Muscle of leg (tissue), 16 donors: ENCODE measurements around the gene CLDN12. TPM values are rescaled to one million over a fixed set of nuclear protein-coding genes. Genes with fewer than 3 reads are reported as not detected.

Source experiments
- DNase-seq: peaks from one replicate; pipeline ENCODE4 v3.0.0; 2013
- H3K27ac ChIP-seq: one replicate; pipeline ENCODE4 v1.5.1; 2013; ENCODE audit warnings: mild to moderate bottlenecking, low read length, control low read depth
- H3K27me3 ChIP-seq: one replicate; pipeline ENCODE4 v1.6.1; 2013; ENCODE audit warnings: low read length; ENCODE audit not compliant: control insufficient read depth, insufficient read depth
- H3K36me3 ChIP-seq: one replicate; pipeline ENCODE4 v1.6.1; 2013; ENCODE audit warnings: low read length; ENCODE audit not compliant: control insufficient read depth, insufficient read depth
- H3K4me1 ChIP-seq: one replicate; pipeline ENCODE4 v1.6.1; 2013; ENCODE audit warnings: low read length; ENCODE audit not compliant: control insufficient read depth, insufficient read depth
- H3K4me3 ChIP-seq: one replicate; pipeline ENCODE4 v1.5.1; 2013; ENCODE audit warnings: low read length, control low read depth
- H3K9me3 ChIP-seq: replicated peaks from 2 replicates; pipeline ENCODE4 v1.6.1; 2013; ENCODE audit warnings: low read depth, low read length; ENCODE audit not compliant: control insufficient read depth
- WGBS: methylation state at CpG from one replicate; pipeline ENCODE4 v1.1.5; 2013; ENCODE audit warnings: missing lambda C conversion rate; ENCODE audit not compliant: insufficient coverage; 5-methylcytosine and 5-hydroxymethylcytosine counted together
- long read RNA-seq, 11 donors: transcript quantifications; one replicate each; lab custom pipeline, GENCODE V29; 2026
- polyA plus RNA-seq, 8 donors: library from polyadenylated mRNA; unstranded; fragments of 120-200 nt; gene quantifications; one replicate each; pipeline versions ENCODE4 v1.2.1 to v1.2.3, GENCODE V29; 2013; ENCODE audit warnings: inconsistent platforms in 1 of 8, low replicate concordance in 1 of 8; ENCODE audit not compliant: insufficient read length in 8 of 8, insufficient read depth in 1 of 8
- total RNA-seq: library from RNA; stranded (reverse); fragments of 120-200 nt; gene quantifications from one replicate; pipeline ENCODE4 v1.2.4, GENCODE V29; 2013

Gene CLDN12
- total RNA-seq (18.7 TPM), polyA plus RNA-seq (10 to 100 TPM; 15.2 to 20.6 (median 18.3) TPM)
- long read RNA-seq, donor 1, partial matches to known transcripts: 0 of 1 reads
- long read RNA-seq, donor 1, other reads (novel, unspliced or antisense): 0 of 1 reads
- long read RNA-seq, donor 2, partial matches to known transcripts: 0 of 1 reads
- long read RNA-seq, donor 2, other reads (novel, unspliced or antisense): 0 of 1 reads
- long read RNA-seq, donor 3, partial matches to known transcripts: 0 of 3 reads
- long read RNA-seq, donor 3, other reads (novel, unspliced or antisense): 0 of 3 reads
- long read RNA-seq, donor 4, partial matches to known transcripts: 0 of 2 reads
- long read RNA-seq, donor 4, other reads (novel, unspliced or antisense): 0 of 2 reads
- long read RNA-seq, donor 5, transcript CLDN12-201 (3 exons, 3,565 nt): major isoform, 20 of 23 reads
- long read RNA-seq, donor 5, partial matches to known transcripts: 0 of 23 reads
- long read RNA-seq, donor 5, other reads (novel, unspliced or antisense): 0 of 23 reads
- long read RNA-seq, donor 6, partial matches to known transcripts: 0 of 3 reads
- long read RNA-seq, donor 6, other reads (novel, unspliced or antisense): 0 of 3 reads
- long read RNA-seq, donor 7, transcript CLDN12-201 (3 exons, 3,565 nt): major isoform, 6 of 10 reads
- long read RNA-seq, donor 7, partial matches to known transcripts: 0 of 10 reads
- long read RNA-seq, donor 7, other reads (novel, unspliced or antisense): 0 of 10 reads
- long read RNA-seq, donor 8, partial matches to known transcripts: 0 of 3 reads
- long read RNA-seq, donor 8, other reads (novel, unspliced or antisense): 0 of 3 reads
- long read RNA-seq, donor 9, transcript CLDN12-201 (3 exons, 3,565 nt): major isoform, 5 of 5 reads
- long read RNA-seq, donor 9, partial matches to known transcripts: 0 of 5 reads
- long read RNA-seq, donor 9, other reads (novel, unspliced or antisense): 0 of 5 reads
- long read RNA-seq, donor 10, transcript CLDN12-201 (3 exons, 3,565 nt): major isoform, 5 of 8 reads
- long read RNA-seq, donor 10, partial matches to known transcripts: 0 of 8 reads
- long read RNA-seq, donor 10, other reads (novel, unspliced or antisense): 0 of 8 reads
- long read RNA-seq, donor 11, partial matches to known transcripts: 0 of 4 reads
- long read RNA-seq, donor 11, other reads (novel, unspliced or antisense): 0 of 4 reads

DNA sequence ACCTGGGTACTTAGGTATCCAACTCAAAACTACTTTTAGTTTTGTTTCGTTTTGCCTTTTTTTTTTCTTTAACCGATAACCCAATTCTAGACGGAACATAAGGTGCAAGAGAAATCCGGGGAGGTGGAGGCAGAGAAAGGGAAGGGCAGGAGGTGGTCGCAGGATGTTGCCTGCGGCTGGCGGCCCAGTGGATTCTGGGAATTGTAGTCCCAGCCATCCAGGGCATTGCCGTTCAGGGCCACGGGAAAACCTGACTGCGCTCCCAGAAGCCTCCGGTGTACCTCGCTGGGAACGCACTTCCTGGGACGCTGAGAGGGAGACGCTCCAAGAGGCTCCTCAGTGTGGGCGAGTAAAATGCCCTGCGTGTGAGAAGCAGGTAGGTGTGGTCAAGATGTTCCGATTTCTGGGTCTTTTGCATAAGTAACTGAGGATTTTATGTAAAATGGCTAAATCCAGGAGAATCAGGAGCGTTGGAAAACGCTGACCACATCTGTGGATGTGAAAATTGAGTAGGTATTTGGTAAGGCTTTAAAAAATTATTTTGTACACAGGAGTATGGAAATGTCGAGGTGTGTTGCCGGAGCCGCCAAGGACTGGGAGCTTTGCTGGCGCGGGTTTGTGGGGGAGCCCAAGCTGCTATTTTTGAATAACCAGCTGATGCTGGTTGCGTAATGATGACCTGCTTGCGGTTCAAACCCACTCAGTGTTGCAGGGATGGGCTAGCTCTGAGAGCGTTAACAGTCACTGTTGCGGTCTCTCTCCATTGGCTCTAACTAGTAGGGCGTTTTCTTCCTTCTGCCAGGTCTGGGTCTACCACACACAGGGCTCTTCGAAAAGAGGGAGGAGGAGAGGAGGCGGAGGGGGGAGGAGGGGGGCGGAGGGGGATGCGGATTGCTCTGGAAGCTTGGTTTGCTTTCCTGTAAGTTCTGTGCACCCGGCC lies at the start of gene CLDN12:
Gene CLDN12 (plus strand): TSS at position 288 of the 940 bp plus-strand sequence. CDS start 9,216 bp downstream, outside the sequence.
- Histone ChIP-seq H3K36me3 (peaks cover 16% of the 10 kb centered on the region), H3K27ac (peak within 1 kb of the TSS; percentile 98), H3K4me3 (peak within 1 kb of the TSS; percentile 96), H3K9me3 (no peaks in the 10 kb centered on the region), H3K4me1 (no peaks in the 10 kb centered on the region), H3K27me3 (no peaks in the 10 kb centered on the region)
- WGBS: 0% methylated on average over 25 of the region's 35 CpGs
- DNase-seq: peak; percentile 95

- DNase-seq: no peak
- Histone ChIP-seq H3K4me1 (no peaks in the 10 kb centered on the region), H3K4me3 (no peak overlapping the region), H3K27ac (no peak overlapping the region), H3K9me3 (peaks cover 2% of the 10 kb centered on the region), H3K27me3 (no peaks in the 10 kb centered on the region), H3K36me3 (peaks cover 10% of the 10 kb centered on the region)
- WGBS: no CpG with 5 or more reads among the region's 1 CpG
These were observed 19.8 kb upstream of the CLDN12 start for GRCh38 chr7:90383422-90383821.

GRCh38 chr7:90383861-90384260 lies 19.4 kb upstream of the CLDN12 start:
- 100% methylated on average over 1 of the region's 3 CpGs for WGBS
- H3K9me3 ChIP-seq: peaks cover 2% of the 10 kb centered on the region
- H3K36me3 ChIP-seq: peaks cover 8% of the 10 kb centered on the region
- H3K27me3 ChIP-seq: no peaks in the 10 kb centered on the region
- no peak for DNase-seq
- H3K4me3 ChIP-seq: no peak overlapping the region
- no peaks in the 10 kb centered on the region for H3K4me1 ChIP-seq
- H3K27ac ChIP-seq: no peak overlapping the region

DNA sequence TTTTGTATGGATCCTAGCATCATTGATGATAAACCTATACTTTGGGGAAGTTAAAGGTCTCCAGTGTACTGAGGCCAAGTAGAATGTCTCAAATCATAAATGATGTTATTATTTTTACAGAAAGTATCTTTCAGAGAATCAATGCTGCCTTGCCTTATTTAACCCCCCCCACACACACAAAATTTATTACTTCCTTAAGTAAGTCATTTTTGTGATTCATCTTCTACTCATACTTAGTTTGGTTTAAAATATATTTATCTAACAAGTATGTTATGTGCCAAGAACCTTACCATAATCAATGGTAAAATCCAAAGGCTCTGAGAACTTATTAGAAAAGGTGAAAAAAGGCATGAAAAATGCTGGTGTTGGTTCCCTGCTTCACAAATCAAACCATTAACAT lies 18.8 kb upstream of the CLDN12 start:
- H3K27me3 ChIP-seq: no peaks in the 10 kb centered on the region
- H3K4me1 ChIP-seq: no peaks in the 10 kb centered on the region
- H3K27ac ChIP-seq: no peak overlapping the region
- H3K4me3 ChIP-seq: no peak overlapping the region
- DNase-seq: no peak
- peaks cover 3% of the 10 kb centered on the region for H3K36me3 ChIP-seq
- peaks cover 2% of the 10 kb centered on the region for H3K9me3 ChIP-seq

DNA sequence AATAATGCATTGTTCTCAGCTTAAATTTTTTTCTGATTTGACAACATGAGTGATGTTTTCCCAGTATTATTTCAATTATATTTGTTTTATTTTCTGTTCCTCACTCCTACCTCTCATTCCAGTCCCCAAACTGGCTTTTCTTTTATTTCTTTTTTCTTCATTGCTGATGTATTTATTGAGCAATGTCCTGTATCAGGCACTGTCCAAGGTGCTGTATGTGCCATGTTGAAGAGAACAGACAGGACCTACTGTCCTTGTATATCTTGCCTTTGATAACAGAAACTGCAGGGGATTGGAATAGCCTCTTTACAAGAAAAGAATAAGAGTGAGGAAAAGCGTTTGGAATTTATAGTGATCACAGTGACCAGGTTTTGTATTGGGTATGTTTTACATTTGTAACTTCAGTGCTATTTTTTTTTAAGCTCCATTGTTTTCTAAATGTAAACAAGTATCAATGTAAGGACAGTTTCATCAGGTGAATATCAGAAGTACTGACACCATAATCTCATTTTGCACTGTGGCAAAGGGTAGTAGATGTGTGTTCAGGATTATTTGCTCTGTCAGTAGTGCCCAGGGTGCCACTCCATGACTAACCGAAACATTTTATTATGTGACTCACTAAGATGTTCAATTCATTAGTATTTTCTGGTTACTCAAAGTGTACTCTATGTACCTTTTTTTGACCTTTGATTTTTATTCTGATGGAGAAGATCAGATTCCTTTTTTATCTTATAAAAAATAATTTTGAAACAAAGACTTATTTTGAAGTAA lies 15.6 kb upstream of the CLDN12 start:
- Histone ChIP-seq H3K4me1 (no peaks in the 10 kb centered on the region), H3K4me3 (no peak overlapping the region), H3K27ac (no peak overlapping the region), H3K36me3 (no peaks in the 10 kb centered on the region), H3K9me3 (peaks cover 2% of the 10 kb centered on the region), H3K27me3 (no peaks in the 10 kb centered on the region)
- no CpG with 5 or more reads among the region's 2 CpGs for WGBS
- no peak for DNase-seq

GRCh38 chr7:90390926-90391325 lies 12.3 kb upstream of the CLDN12 start:
- H3K27ac ChIP-seq: no peak overlapping the region
- H3K4me1 ChIP-seq: no peaks in the 10 kb centered on the region
- H3K36me3 ChIP-seq: no peaks in the 10 kb centered on the region
- H3K9me3 ChIP-seq: peaks cover 4% of the 10 kb centered on the region
- H3K27me3 ChIP-seq: no peaks in the 10 kb centered on the region
- H3K4me3 ChIP-seq: no peak overlapping the region
- DNase-seq: no peak

DNA sequence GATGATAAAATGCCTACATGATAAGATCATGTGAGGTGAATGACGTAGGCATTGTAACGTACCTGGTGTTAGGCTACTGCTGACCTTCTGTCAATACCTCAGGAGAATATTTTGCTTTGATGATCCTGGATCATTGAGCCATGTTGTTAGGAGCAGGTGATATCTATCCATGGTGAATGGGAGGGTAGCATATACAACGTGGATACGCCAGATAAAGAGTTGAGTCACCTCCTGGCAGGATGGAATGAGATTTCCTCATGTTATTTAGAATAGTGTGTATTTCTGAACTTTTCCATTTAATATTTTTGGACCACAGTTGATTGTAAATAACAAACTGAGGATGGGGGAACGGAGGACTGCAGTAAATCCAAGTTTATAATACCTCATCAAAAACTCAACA lies 11.8 kb upstream of the CLDN12 start:
- H3K27me3 ChIP-seq: no peaks in the 10 kb centered on the region
- no peak overlapping the region for H3K27ac ChIP-seq
- no peaks in the 10 kb centered on the region for H3K4me1 ChIP-seq
- peaks cover 4% of the 10 kb centered on the region for H3K9me3 ChIP-seq
- no CpG with 5 or more reads among the region's 5 CpGs for WGBS
- no peak for DNase-seq
- H3K36me3 ChIP-seq: no peaks in the 10 kb centered on the region
- no peak overlapping the region for H3K4me3 ChIP-seq

- Histone ChIP-seq H3K4me1 (no peaks in the 10 kb centered on the region), H3K4me3 (no peak overlapping the region), H3K27ac (no peak overlapping the region), H3K27me3 (no peaks in the 10 kb centered on the region), H3K36me3 (no peaks in the 10 kb centered on the region), H3K9me3 (peaks cover 4% of the 10 kb centered on the region)
- no peak for DNase-seq
- WGBS: 100% methylated on average over 2 of the region's 4 CpGs
These were observed 6.8 kb upstream of the CLDN12 start for GRCh38 chr7:90396420-90396819.

GRCh38 chr7:90401989-90402388 lies 1.3 kb upstream of the CLDN12 start:
- H3K27ac ChIP-seq: no peak overlapping the region
- no peaks in the 10 kb centered on the region for H3K4me1 ChIP-seq
- WGBS: no CpG with 5 or more reads among the region's 4 CpGs
- peaks cover 10% of the 10 kb centered on the region for H3K36me3 ChIP-seq
- H3K4me3 ChIP-seq: no peak overlapping the region
- H3K27me3 ChIP-seq: no peaks in the 10 kb centered on the region
- no peaks in the 10 kb centered on the region for H3K9me3 ChIP-seq
- peak; percentile 8 for DNase-seq
